IMR-90 (cell line): Measurements from ENCODE around the gene PTPRN2. TPM values are rescaled to one million over a fixed set of nuclear protein-coding genes. Genes with fewer than 3 reads are reported as not detected.

Experiments
- ATAC-seq: fragments of 200-7000 bp; cut with Tn5 transposase; 2 replicates; pipeline ENCODE4 v1.9.1; 2020; ENCODE audit warnings: low read depth, mild to moderate bottlenecking, moderate library complexity
- BruUV-seq: library from RNA; stranded (reverse); fragments of 400-500 nt; replicated peaks from 2 replicates; lab custom pipeline; 2021; lab: Mats Ljungman, UMichigan
- CTCF ChIA-PET: fragments of 300-600 bp; formaldehyde crosslinking; extraction: SDS; loops from one replicate; lab custom pipeline; 2021; ENCODE audit warnings: antibody characterized with exemption; lab: Yijun Ruan, JAX
- POLR2A ChIA-PET: fragments of 300-600 bp; sonication (Branson Sonifier 250); formaldehyde crosslinking; loops from one replicate; lab custom pipeline; 2022; ENCODE audit warnings: antibody characterized with exemption; ENCODE audit not compliant: unreplicated experiment; lab: Charles Lee
- DNase-seq: peaks from one replicate; pipeline ENCODE4 v3.0.0; 2013
- H2AFZ ChIP-seq: replicated peaks from 2 replicates; pipeline ENCODE3; 2013; ENCODE audit warnings: low read length, mild to moderate bottlenecking; ENCODE audit not compliant: poor library complexity
- H2AK5ac ChIP-seq: 2 replicates; pipeline ENCODE4 v1.6.1; 2013; ENCODE audit warnings: low read depth, low read length, inconsistent platforms
- H2AK9ac ChIP-seq: replicated peaks from 2 replicates; pipeline ENCODE3; 2013; ENCODE audit warnings: mild to moderate bottlenecking, low read depth, low read length, moderate library complexity; ENCODE audit not compliant: poor library complexity
- H2BK120ac ChIP-seq: 2 replicates; pipeline ENCODE4 v1.6.1; 2013; ENCODE audit warnings: low read depth, low read length, inconsistent platforms
- H2BK15ac ChIP-seq: 3 replicates; pipeline ENCODE4 v1.6.1; 2013; ENCODE audit warnings: low read depth, low read length, inconsistent platforms
- H2BK20ac ChIP-seq: 2 replicates; pipeline ENCODE4 v1.6.1; 2013; ENCODE audit warnings: low read depth, mild to moderate bottlenecking, inconsistent platforms, low read length, moderate library complexity
- H2BK5ac ChIP-seq: 2 replicates; pipeline ENCODE4 v1.6.1; 2013; ENCODE audit warnings: mild to moderate bottlenecking, low read depth, low read length, inconsistent platforms; ENCODE audit not compliant: poor library complexity, severe bottlenecking
- H3K14ac ChIP-seq: replicated peaks from 2 replicates; pipeline ENCODE4 v1.6.1; 2013; ENCODE audit warnings: low read depth, low read length, inconsistent platforms
- H3K18ac ChIP-seq: 2 replicates; pipeline ENCODE4 v1.6.1; 2013; ENCODE audit warnings: low read depth, low read length, control low read depth
- H3K23ac ChIP-seq: 2 replicates; pipeline ENCODE4 v1.6.1; 2013; ENCODE audit warnings: low read depth, low read length, inconsistent platforms
- H3K27ac ChIP-seq: 2 replicates; pipeline ENCODE4 v1.5.1; 2013; ENCODE audit warnings: mild to moderate bottlenecking, control low read depth, low read length; ENCODE audit not compliant: insufficient read depth
- H3K27me3 ChIP-seq: 2 replicates; pipeline ENCODE4 v1.6.1; 2013; ENCODE audit warnings: low read length; ENCODE audit not compliant: control insufficient read depth, insufficient read depth
- H3K36me3 ChIP-seq: 2 replicates; pipeline ENCODE4 v1.6.1; 2013; ENCODE audit warnings: low read length, mixed read lengths; ENCODE audit not compliant: control insufficient read depth, insufficient read depth
- H3K4ac ChIP-seq: 2 replicates; pipeline ENCODE4 v1.6.1; 2013; ENCODE audit warnings: low read depth, low read length, inconsistent platforms
- H3K4me1 ChIP-seq: 2 replicates; pipeline ENCODE4 v1.6.1; 2013; ENCODE audit warnings: low read length, mixed read lengths; ENCODE audit not compliant: control insufficient read depth, insufficient read depth
- H3K4me2 ChIP-seq: 2 replicates; pipeline ENCODE4 v1.6.1; 2013; ENCODE audit warnings: low read depth, mild to moderate bottlenecking, control low read depth, low read length, moderate library complexity
- H3K4me3 ChIP-seq: 2 replicates; pipeline ENCODE4 v1.5.1; 2013; ENCODE audit warnings: low read depth, mild to moderate bottlenecking, control low read depth, low read length, moderate library complexity; ENCODE audit not compliant: insufficient read depth
- H3K56ac ChIP-seq: 2 replicates; pipeline ENCODE4 v1.6.1; 2013; ENCODE audit warnings: low read length, inconsistent platforms; ENCODE audit not compliant: insufficient read depth; ENCODE audit errors: extremely low read depth
- H3K79me1 ChIP-seq, 2 experiments: 2 replicates each; pipeline ENCODE4 v1.6.1; 2013; ENCODE audit warnings: low read length in 2 of 2, inconsistent platforms in 1 of 2, low read depth in 1 of 2
- H3K9ac ChIP-seq: 2 replicates; pipeline ENCODE4 v1.6.1; 2013; ENCODE audit warnings: low read depth, low read length, control low read depth
- H3K9me1 ChIP-seq: 2 replicates; pipeline ENCODE4 v1.6.1; 2013; ENCODE audit warnings: low read length, inconsistent platforms; ENCODE audit not compliant: insufficient read depth
- H3K9me3 ChIP-seq: 2 replicates; pipeline ENCODE4 v1.6.1; 2013; ENCODE audit warnings: low read length; ENCODE audit not compliant: control insufficient read depth, insufficient read depth
- H4K20me1 ChIP-seq: 2 replicates; pipeline ENCODE4 v1.6.1; 2013; ENCODE audit warnings: low read length, inconsistent platforms; ENCODE audit not compliant: insufficient read depth
- H4K5ac ChIP-seq: 2 replicates; pipeline ENCODE4 v1.6.1; 2013; ENCODE audit warnings: mild to moderate bottlenecking, low read depth, low read length, control low read depth
- H4K8ac ChIP-seq, 2 experiments: 2 replicates each; pipeline ENCODE4 v1.6.1; 2013; ENCODE audit warnings: low read depth in 2 of 2, low read length in 2 of 2, control low read depth in 1 of 2, inconsistent platforms in 1 of 2
- H4K91ac ChIP-seq: 2 replicates; pipeline ENCODE4 v1.6.1; 2013; ENCODE audit warnings: low read depth, low read length, inconsistent platforms; ENCODE audit not compliant: insufficient read depth
- CHD1 ChIP-seq: IDR thresholded peaks from 2 replicates; pipeline ENCODE4 v1.6.1; 2012; ENCODE audit warnings: low read depth, low read length, improper control_type of control experiment
- NFE2L2 ChIP-seq: fragments of 150-350 bp; IDR thresholded peaks from 2 replicates; pipeline ENCODE4 v1.6.1; 2016; ENCODE audit warnings: low read depth, mild to moderate bottlenecking, low read length
- RFX5 ChIP-seq: IDR thresholded peaks from 2 replicates; pipeline ENCODE4 v1.8.0; 2012; ENCODE audit warnings: low read depth, mild to moderate bottlenecking, low read length, moderate library complexity
- SMC3 ChIP-seq: fragments of 150-350 bp; IDR thresholded peaks from 2 replicates; pipeline ENCODE4 v1.6.1; 2016; ENCODE audit warnings: low read depth, mild to moderate bottlenecking, antibody characterized with exemption, low read length, moderate library complexity
- WGBS, 2 experiments: methylation state at CpG; one replicate each; pipeline versions ENCODE4 v1.1.5 to v1.1.7; 2013; ENCODE audit warnings: missing lambda C conversion rate in 2 of 2; ENCODE audit not compliant: insufficient read length in 1 of 2; ENCODE audit errors: extremely low coverage in 2 of 2; 5-methylcytosine and 5-hydroxymethylcytosine counted together
- dilution Hi-C: fragments of 300-500 bp; cut with HindIII; formaldehyde crosslinking; loops from one replicate; pipeline ENCODE4 v1.14.3; 2018; ENCODE audit warnings: low sequenced_read_pairs; ENCODE audit not compliant: unreplicated experiment
- in situ Hi-C: fragments of 300-500 bp; cut with MboI; formaldehyde crosslinking; loops from 3 replicates; pipeline ENCODE4 v1.14.3; 2019; ENCODE audit warnings: low sequenced_read_pairs, inconsistent platforms, mixed read lengths
- intact Hi-C: fragments of 100-400 bp; cut with micrococcal nuclease; formaldehyde crosslinking; loops from 2 replicates; pipeline ENCODE4 v1.10.0; 2022
- polyA plus RNA-seq, 3 experiments: library from polyadenylated mRNA; depleted of rRNA; stranded (reverse); fragments of >200 nt; gene quantifications; 2 replicates each; pipeline ENCODE4 v1.2.3, GENCODE V29; 2012; ENCODE audit warnings: low replicate concordance in 1 of 3
- total RNA-seq: library from RNA; depleted of rRNA; stranded (reverse); fragments of >200 nt; gene quantifications from 2 replicates; pipeline ENCODE4 v1.2.3, GENCODE V29; 2012
- TF ChIP-seq, protein P1 (sequence below): conservative IDR thresholded peaks from 2 replicates; pipeline ENCODE4 v1.5.1; 2012; ENCODE audit warnings: mild to moderate bottlenecking, low read depth, low read length, improper control_type of control experiment

PTPRN2 gene
- total and polyA plus RNA-seq, 2 of the 4 experiments (the other 2 are of a cell fraction): 0.03 TPM; not detected in 1

DNA sequence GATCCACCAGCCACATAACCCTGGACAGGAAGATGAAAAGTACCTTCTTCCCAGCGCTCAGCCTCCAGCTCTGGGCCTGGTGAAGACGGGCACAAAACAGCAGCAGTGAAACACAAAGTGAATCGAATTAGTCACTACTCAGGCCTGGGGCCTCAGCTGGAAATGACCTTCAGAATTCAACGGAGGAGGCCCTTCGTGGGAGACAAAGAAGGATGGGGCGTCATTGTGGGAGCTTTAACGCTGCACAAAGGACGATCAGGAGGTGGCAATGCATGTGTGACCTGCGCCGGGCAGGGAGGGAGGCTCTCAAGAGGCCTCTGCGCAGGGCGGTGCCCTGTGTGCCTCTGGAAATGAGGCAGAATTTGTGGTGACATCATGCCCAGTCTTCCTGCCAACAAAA, 1089.0 kb downstream of the PTPRN2 start:
- no peaks in the 10 kb centered on the region for H3K4me1 ChIP-seq
- DNase-seq (no peak), ATAC-seq (no peak)
- H3K4ac ChIP-seq: no peak overlapping the region
- H2BK20ac ChIP-seq: no peak overlapping the region
- no peak overlapping the region for H3K18ac ChIP-seq
- no peaks in the 10 kb centered on the region for H4K20me1 ChIP-seq
- TF ChIP-seq, protein P1, sequence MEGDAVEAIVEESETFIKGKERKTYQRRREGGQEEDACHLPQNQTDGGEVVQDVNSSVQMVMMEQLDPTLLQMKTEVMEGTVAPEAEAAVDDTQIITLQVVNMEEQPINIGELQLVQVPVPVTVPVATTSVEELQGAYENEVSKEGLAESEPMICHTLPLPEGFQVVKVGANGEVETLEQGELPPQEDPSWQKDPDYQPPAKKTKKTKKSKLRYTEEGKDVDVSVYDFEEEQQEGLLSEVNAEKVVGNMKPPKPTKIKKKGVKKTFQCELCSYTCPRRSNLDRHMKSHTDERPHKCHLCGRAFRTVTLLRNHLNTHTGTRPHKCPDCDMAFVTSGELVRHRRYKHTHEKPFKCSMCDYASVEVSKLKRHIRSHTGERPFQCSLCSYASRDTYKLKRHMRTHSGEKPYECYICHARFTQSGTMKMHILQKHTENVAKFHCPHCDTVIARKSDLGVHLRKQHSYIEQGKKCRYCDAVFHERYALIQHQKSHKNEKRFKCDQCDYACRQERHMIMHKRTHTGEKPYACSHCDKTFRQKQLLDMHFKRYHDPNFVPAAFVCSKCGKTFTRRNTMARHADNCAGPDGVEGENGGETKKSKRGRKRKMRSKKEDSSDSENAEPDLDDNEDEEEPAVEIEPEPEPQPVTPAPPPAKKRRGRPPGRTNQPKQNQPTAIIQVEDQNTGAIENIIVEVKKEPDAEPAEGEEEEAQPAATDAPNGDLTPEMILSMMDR: no peak
- no peak for TF ChIP-seq SMC3
- no peak for TF ChIP-seq NFE2L2
- TF ChIP-seq CHD1: no peak
- TF ChIP-seq RFX5: no peak
- H2BK15ac ChIP-seq: no peak overlapping the region
- no peaks in the 10 kb centered on the region for H3K79me1 ChIP-seq
- no peak overlapping the region for H3K4me2 ChIP-seq
- H3K14ac ChIP-seq: no peak overlapping the region
- H3K23ac ChIP-seq: no peak overlapping the region
- ChIA-PET CTCF (interaction anchor here (0.6 kb wide), 1 partner anchor 1570 kb away, joined by 3 read pairs; no protein-coding TSS in a partner anchor), POLR2A (no interaction called here)
- no peak overlapping the region for H3K27ac ChIP-seq
- H4K91ac ChIP-seq: no peak overlapping the region
- H4K8ac ChIP-seq: no peak overlapping the region
- H2AK9ac ChIP-seq: no peak overlapping the region
- no peaks in the 10 kb centered on the region for H3K36me3 ChIP-seq
- H3K9me3 ChIP-seq: peaks cover 40% of the 10 kb centered on the region
- H2AFZ ChIP-seq: no peak overlapping the region
- no peaks in the 10 kb centered on the region for H3K27me3 ChIP-seq
- H3K4me3 ChIP-seq: no peak overlapping the region
- dilution Hi-C loops (no loop called here), intact Hi-C loops (no loop called here), in situ Hi-C loops (no loop called here)
- H3K9ac ChIP-seq: no peak overlapping the region
- no peak overlapping the region for H4K5ac ChIP-seq
- no peak overlapping the region for H2BK120ac ChIP-seq
- H2AK5ac ChIP-seq: no peak overlapping the region
- H3K56ac ChIP-seq: no peak overlapping the region
- H2BK5ac ChIP-seq: no peak overlapping the region
- WGBS, 2 experiments: 45% methylated on average over 9 of the region's 12 CpGs; no CpG with 5 or more reads in 1 of the 2 experiments
- no peaks in the 10 kb centered on the region for H3K9me1 ChIP-seq
- BruUV-seq: no TSS peak
